ENCODE measurements around the gene DRICH1.
"Not testable (repeated sequence)": the region's sequence is repeated elsewhere in the genome, so short reads cannot be mapped to it uniquely, and the experiment has no call there.

Gene DRICH1

GRCh38 chr22:23632178-23632577 is at the start of gene DRICH1:
TSS of gene DRICH1 (minus strand) at chr22:23632321. CDS start at chr22:23632023, 298 bp downstream.
- DNase-seq (ENCODE audit: low spot score) = no peak

- no peak for DNase-seq (ENCODE audit: low spot score)
Measured at GRCh38 chr22:23681026-23681809, 49.1 kb upstream of the DRICH1 start.

GRCh38 chr22:23678133-23678532 is 46.0 kb upstream of the DRICH1 start:
- no peak for DNase-seq (ENCODE audit: low spot score)

GRCh38 chr22:23677701-23677995 is 45.5 kb upstream of the DRICH1 start:
- no peak for DNase-seq (ENCODE audit: low spot score)

GRCh38 chr22:23676841-23677700 is 45.0 kb upstream of the DRICH1 start:
- DNase-seq (ENCODE audit: low spot score) = not testable (repeated sequence)

- DNase-seq (ENCODE audit: low spot score) = no peak
Measured at GRCh38 chr22:23675502-23676415, 43.6 kb upstream of the DRICH1 start.

GRCh38 chr22:23674886-23675501 is 42.9 kb upstream of the DRICH1 start:
- DNase-seq (ENCODE audit: low spot score) = not testable (repeated sequence)

GRCh38 chr22:23673826-23674690 is 41.9 kb upstream of the DRICH1 start:
- no peak for DNase-seq (ENCODE audit: low spot score)

GRCh38 chr22:23673050-23673620 is 41.0 kb upstream of the DRICH1 start:
- no peak for DNase-seq (ENCODE audit: low spot score)

GRCh38 chr22:23672307-23673049 is 40.4 kb upstream of the DRICH1 start:
- not testable (repeated sequence) for DNase-seq (ENCODE audit: low spot score)

- not testable (repeated sequence) for DNase-seq (ENCODE audit: low spot score)
Measured at GRCh38 chr22:23671387-23671786, 39.3 kb upstream of the DRICH1 start.

GRCh38 chr22:23670378-23671295 is 38.5 kb upstream of the DRICH1 start:
- DNase-seq (ENCODE audit: low spot score) = no peak

- DNase-seq (ENCODE audit: low spot score) = not testable (repeated sequence)
Measured at GRCh38 chr22:23660381-23660780, 28.3 kb upstream of the DRICH1 start.

- DNase-seq (ENCODE audit: low spot score) = no peak
Measured at GRCh38 chr22:23657727-23658126, 25.6 kb upstream of the DRICH1 start.

- no peak for DNase-seq (ENCODE audit: low spot score)
Measured at GRCh38 chr22:23655891-23656475, 23.9 kb upstream of the DRICH1 start.

GRCh38 chr22:23652711-23653110 is 20.6 kb upstream of the DRICH1 start:
- no peak for DNase-seq (ENCODE audit: low spot score)

- no peak for DNase-seq (ENCODE audit: low spot score)
Measured at GRCh38 chr22:23652286-23652685, 20.2 kb upstream of the DRICH1 start.

- DNase-seq (ENCODE audit: low spot score) = no peak
Measured at GRCh38 chr22:23651676-23652075, 19.6 kb upstream of the DRICH1 start.
